AG04450 (cell line): ENCODE data around the gene OR2B3. TPM values are rescaled to one million over a fixed set of nuclear protein-coding genes. Genes with fewer than 3 reads are reported as not detected.

ENCODE experiments used
- CTCF ChIA-PET: fragments of 300-600, 350-600 bp; formaldehyde crosslinking; extraction: SDS; loops from one replicate; lab custom pipeline; 2022; ENCODE audit warnings: antibody characterized with exemption, inconsistent platforms; lab: Charles Lee
- POLR2A ChIA-PET: fragments of 350-600 bp; formaldehyde crosslinking; extraction: SDS; loops from one replicate; lab custom pipeline; 2021; ENCODE audit warnings: antibody characterized with exemption, inconsistent platforms; lab: Yijun Ruan, JAX
- DNase-seq: peaks from one replicate; pipeline ENCODE4 v3.0.0-alpha.2; 2011; ENCODE audit warnings: low read depth, low spot score
- H3K27ac ChIP-seq: one replicate; pipeline ENCODE4 v1.5.1; 2012; ENCODE audit warnings: low read depth, low read length, control low read depth
- H3K27me3 ChIP-seq: one replicate; pipeline ENCODE4 v1.6.0; 2012; ENCODE audit warnings: low read length; ENCODE audit not compliant: control insufficient read depth, insufficient read depth
- H3K4me3 ChIP-seq: 2 replicates; pipeline ENCODE4 v1.5.1; 2011; ENCODE audit warnings: mild to moderate bottlenecking, low read depth, low read length, control low read depth
- H3K9me3 ChIP-seq: 2 replicates; pipeline ENCODE4 v1.5.1; 2012; ENCODE audit warnings: low read length; ENCODE audit not compliant: control insufficient read depth, insufficient read depth
- polyA plus RNA-seq: library from polyadenylated mRNA; depleted of rRNA; stranded (reverse); fragments of >200 nt; gene quantifications from 2 replicates; pipeline ENCODE4 v1.2.3, GENCODE V29; 2011; rRNA removed
- TF ChIP-seq, protein P1 (sequence below): IDR thresholded peaks from 2 replicates; pipeline ENCODE4 v1.5.1; 2011; ENCODE audit warnings: low read depth, low read length, control low read depth, inconsistent platforms

The OR2B3 gene
- polyA plus RNA-seq, 1 experiment, result not detected

DNA sequence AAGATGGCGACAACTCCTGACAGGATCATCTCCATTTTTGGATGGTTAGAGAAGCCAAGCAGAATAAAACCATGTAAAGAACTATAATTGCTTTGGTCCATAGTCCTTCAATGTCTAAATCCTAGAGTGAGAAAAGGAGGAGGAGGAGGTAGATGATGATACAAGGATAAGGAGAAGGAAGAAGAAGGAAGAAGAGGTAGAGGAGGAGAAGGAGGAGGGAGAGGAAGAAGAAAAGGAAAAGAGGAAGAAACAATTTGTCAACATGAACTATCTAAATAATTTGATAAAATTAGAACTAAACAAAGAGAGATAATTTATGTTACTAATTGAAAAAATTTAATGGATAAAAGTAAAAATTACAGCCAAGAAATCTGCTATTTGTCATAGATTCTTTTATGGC lies 42.0 kb downstream of the OR2B3 start, which contains the start of gene OR2W1:
Gene OR2W1, minus strand, starts transcription at position 101 of the 400 bp plus-strand sequence. Its CDS starts 0 bp downstream, at position 101.
- Histone ChIP-seq H3K27ac (no peak within 1 kb of the TSS), H3K4me3 (no peak within 1 kb of the TSS), H3K9me3 (no peaks in the 10 kb centered on the region), H3K27me3 (no peaks in the 10 kb centered on the region)
- DNase-seq, result no peak
- TF ChIP-seq, protein P1, sequence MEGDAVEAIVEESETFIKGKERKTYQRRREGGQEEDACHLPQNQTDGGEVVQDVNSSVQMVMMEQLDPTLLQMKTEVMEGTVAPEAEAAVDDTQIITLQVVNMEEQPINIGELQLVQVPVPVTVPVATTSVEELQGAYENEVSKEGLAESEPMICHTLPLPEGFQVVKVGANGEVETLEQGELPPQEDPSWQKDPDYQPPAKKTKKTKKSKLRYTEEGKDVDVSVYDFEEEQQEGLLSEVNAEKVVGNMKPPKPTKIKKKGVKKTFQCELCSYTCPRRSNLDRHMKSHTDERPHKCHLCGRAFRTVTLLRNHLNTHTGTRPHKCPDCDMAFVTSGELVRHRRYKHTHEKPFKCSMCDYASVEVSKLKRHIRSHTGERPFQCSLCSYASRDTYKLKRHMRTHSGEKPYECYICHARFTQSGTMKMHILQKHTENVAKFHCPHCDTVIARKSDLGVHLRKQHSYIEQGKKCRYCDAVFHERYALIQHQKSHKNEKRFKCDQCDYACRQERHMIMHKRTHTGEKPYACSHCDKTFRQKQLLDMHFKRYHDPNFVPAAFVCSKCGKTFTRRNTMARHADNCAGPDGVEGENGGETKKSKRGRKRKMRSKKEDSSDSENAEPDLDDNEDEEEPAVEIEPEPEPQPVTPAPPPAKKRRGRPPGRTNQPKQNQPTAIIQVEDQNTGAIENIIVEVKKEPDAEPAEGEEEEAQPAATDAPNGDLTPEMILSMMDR, result no peak
- CTCF ChIA-PET, result no interaction called here
- POLR2A ChIA-PET, result no interaction called here

Other genes with a start within 250 kb of the OR2B3 start
- gene TRIM27, start 163.3 kb downstream of the OR2B3 start, polyA plus RNA-seq, result 62.0 and 73.8 TPM in 2 replicates
- 0.63 and 0.77 TPM in 2 replicates for gene ZNF311, start 82.0 kb downstream of the OR2B3 start, polyA plus RNA-seq
- not detected in 2 replicates for gene OR2W1, start 42.1 kb downstream of the OR2B3 start, polyA plus RNA-seq
- gene OR2J1, start 12.2 kb upstream of the OR2B3 start, polyA plus RNA-seq, result not detected in 2 replicates
- not detected in 2 replicates for gene OR2J3, start 20.7 kb upstream of the OR2B3 start, polyA plus RNA-seq
- not detected in 2 replicates for gene OR2J2, start 83.6 kb upstream of the OR2B3 start, polyA plus RNA-seq
- not detected in 2 replicates for gene OR14J1, start 214.4 kb upstream of the OR2B3 start, polyA plus RNA-seq